Measurements from ENCODE around the gene MANBA. TPM values are rescaled to one million over a fixed set of nuclear protein-coding genes. Genes with fewer than 3 reads are reported as not detected.

MANBA gene
- total RNA-seq: 31.1 and 40.2 TPM in 2 replicates

DNA sequence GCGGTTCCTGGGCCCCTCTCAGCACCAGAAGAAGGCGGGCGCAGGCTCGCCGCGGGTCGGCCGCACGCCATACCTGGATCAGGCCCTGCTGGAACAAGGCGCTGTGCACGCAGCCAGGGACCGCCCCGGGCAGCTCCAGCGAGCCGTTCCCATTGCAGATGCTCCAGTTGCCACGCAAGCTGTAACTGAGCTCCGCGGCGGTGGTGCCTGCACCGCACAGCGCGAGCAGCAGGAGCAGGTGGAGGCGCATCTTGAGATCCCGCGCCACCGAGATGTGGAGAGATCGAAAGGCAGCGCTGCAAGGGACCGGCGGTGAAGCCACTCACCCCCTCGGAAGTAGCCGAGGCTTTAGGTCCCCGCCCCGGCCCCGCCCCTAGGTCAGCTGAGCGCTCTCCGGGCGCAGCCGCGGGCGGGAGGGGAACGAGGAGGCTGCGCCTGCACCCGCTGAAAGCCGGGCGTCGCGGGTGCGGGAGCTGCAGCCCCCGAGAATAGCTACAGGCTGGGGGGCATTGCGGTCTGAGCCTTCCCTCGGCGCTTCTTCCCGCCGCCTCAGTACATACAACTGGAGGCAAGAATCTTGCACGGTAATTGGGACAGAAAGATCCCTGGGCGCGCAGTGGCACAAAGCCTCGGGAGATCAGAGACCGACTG, at the start of gene MANBA:
Gene MANBA (minus strand): TSS at position 324 of the 651 bp plus-strand sequence. CDS start 74 bp downstream, at position 250.

Small RNAs within 50 kb of the gene (small RNA-seq; reads per million reads assigned to genes)
- not detected for gene AC018797.1

Other genes with a start within 250 kb of the MANBA start
- gene UBE2D3, start 66.6 kb upstream of the MANBA start, total RNA-seq: 409 and 438 TPM in 2 replicates
- 20.3 and 20.6 TPM in 2 replicates for gene CISD2, start 108.0 kb upstream of the MANBA start, total RNA-seq